Measurements from ENCODE around the gene MFSD2B. TPM values are rescaled to one million over a fixed set of nuclear protein-coding genes. Genes with fewer than 3 reads are reported as not detected.

MFSD2B gene
- total RNA-seq, 1 donor from 2014 or later: not detected

- no peaks in the 10 kb centered on the region for H3K4me1 Mint-ChIP-seq (ENCODE audit: low read depth)
- no peak for TF ChIP-seq CTCF (IDR thresholded peaks at IDR 0.05)
- no peaks in the 10 kb centered on the region for H3K9me3 Mint-ChIP-seq (ENCODE audit: low read depth)
- H3K27me3 Mint-ChIP-seq (ENCODE audit: low read depth): no peaks in the 10 kb centered on the region
- no peak overlapping the region for H3K4me3 Mint-ChIP-seq (ENCODE audit: unreplicated experiment)
- no peak for DNase-seq (ENCODE audit: low spot score)
- no peak overlapping the region for H3K27ac Mint-ChIP-seq (ENCODE audit: unreplicated experiment)
- H3K36me3 Mint-ChIP-seq (ENCODE audit: low read depth): peaks cover 4% of the 10 kb centered on the region
Observed at GRCh38 chr2:23993736-23994269, 16.1 kb upstream of the MFSD2B start.

GRCh38 chr2:23994567-23994966 is 15.3 kb upstream of the MFSD2B start:
- TF ChIP-seq CTCF (IDR thresholded peaks at IDR 0.05): no peak
- H3K27ac Mint-ChIP-seq (ENCODE audit: unreplicated experiment): no peak overlapping the region
- no peaks in the 10 kb centered on the region for H3K4me1 Mint-ChIP-seq (ENCODE audit: low read depth)
- no peak for DNase-seq (ENCODE audit: low spot score)
- H3K27me3 Mint-ChIP-seq (ENCODE audit: low read depth): no peaks in the 10 kb centered on the region
- H3K36me3 Mint-ChIP-seq (ENCODE audit: low read depth): peaks cover 4% of the 10 kb centered on the region
- no peaks in the 10 kb centered on the region for H3K9me3 Mint-ChIP-seq (ENCODE audit: low read depth)
- no peak overlapping the region for H3K4me3 Mint-ChIP-seq (ENCODE audit: unreplicated experiment)

GRCh38 chr2:24007693-24008092 is 2.2 kb upstream of the MFSD2B start:
- no peaks in the 10 kb centered on the region for H3K9me3 Mint-ChIP-seq (ENCODE audit: low read depth)
- DNase-seq (ENCODE audit: low spot score): no peak
- peaks cover 7% of the 10 kb centered on the region for H3K4me1 Mint-ChIP-seq (ENCODE audit: low read depth)
- no peak overlapping the region for H3K27ac Mint-ChIP-seq (ENCODE audit: unreplicated experiment)
- no peak for TF ChIP-seq CTCF (IDR thresholded peaks at IDR 0.05)
- H3K36me3 Mint-ChIP-seq (ENCODE audit: low read depth): no peaks in the 10 kb centered on the region
- H3K27me3 Mint-ChIP-seq (ENCODE audit: low read depth): peaks cover 6% of the 10 kb centered on the region
- no peak overlapping the region for H3K4me3 Mint-ChIP-seq (ENCODE audit: unreplicated experiment)

- Mint-ChIP-seq H3K27ac (ENCODE audit: unreplicated experiment) (no peak overlapping the region), H3K9me3 (ENCODE audit: low read depth) (no peaks in the 10 kb centered on the region), H3K27me3 (ENCODE audit: low read depth) (peaks cover 6% of the 10 kb centered on the region), H3K4me3 (ENCODE audit: unreplicated experiment) (peak overlapping the region; percentile 44), H3K36me3 (ENCODE audit: low read depth) (no peaks in the 10 kb centered on the region), H3K4me1 (ENCODE audit: low read depth) (peaks cover 7% of the 10 kb centered on the region)
- TF ChIP-seq CTCF (IDR thresholded peaks at IDR 0.05): no peak
- no peak for DNase-seq (ENCODE audit: low spot score)
Observed at GRCh38 chr2:24008672-24009366, 1.1 kb upstream of the MFSD2B start.

GRCh38 chr2:24009367-24009679 is 562 bp upstream of the MFSD2B start:
- Mint-ChIP-seq H3K9me3 (ENCODE audit: low read depth) (no peaks in the 10 kb centered on the region), H3K4me1 (ENCODE audit: low read depth) (peaks cover 7% of the 10 kb centered on the region), H3K27me3 (ENCODE audit: low read depth) (peaks cover 6% of the 10 kb centered on the region), H3K4me3 (ENCODE audit: unreplicated experiment) (peak overlapping the region; percentile 44), H3K27ac (ENCODE audit: unreplicated experiment) (no peak overlapping the region), H3K36me3 (ENCODE audit: low read depth) (no peaks in the 10 kb centered on the region)
- TF ChIP-seq CTCF (IDR thresholded peaks at IDR 0.05): no peak
- no peak for DNase-seq (ENCODE audit: low spot score)
